ENCODE measurements around the gene PCDHGA11. TPM values are rescaled to one million over a fixed set of nuclear protein-coding genes. Genes with fewer than 3 reads are reported as not detected.
A peak's percentile ranks its signal among the peaks of the same experiment; 100 is the strongest.

Gene PCDHGA11
- total and polyA plus RNA-seq, 2 of the 4 experiments (the other 2 are of a cell fraction), result 5.4 to 6.9 TPM

GRCh38 chr5:141398608-141399007, 22.2 kb upstream of the PCDHGA11 start:
- Histone ChIP-seq H3K56ac (ENCODE audit: extremely low read depth, insufficient read depth, low read length) (no peak overlapping the region), H4K91ac (ENCODE audit: insufficient read depth, low read depth, low read length) (no peak overlapping the region), H3K36me3 (ENCODE audit: control insufficient read depth, insufficient read depth, low read length) (peaks cover 18% of the 10 kb centered on the region), H2AFZ (replicated peaks; ENCODE audit: low read length, poor library complexity) (no peak overlapping the region), H3K4me3 (ENCODE audit: insufficient read depth, low read depth, low read length) (no peak overlapping the region), H3K9me1 (ENCODE audit: insufficient read depth, low read length) (no peaks in the 10 kb centered on the region), H4K5ac (ENCODE audit: low read depth, low read length) (no peak overlapping the region; the same call in 1 of the 2 replicates), H2BK120ac (ENCODE audit: low read depth, low read length) (no peak overlapping the region), H3K9ac (ENCODE audit: low read depth, low read length) (no peak overlapping the region), H2BK5ac (ENCODE audit: low read depth, low read length, poor library complexity, severe bottlenecking) (no peak overlapping the region), H3K23ac (ENCODE audit: low read depth, low read length) (no peak overlapping the region), H3K18ac (ENCODE audit: low read depth, low read length) (no peak overlapping the region), H4K8ac (ENCODE audit: low read depth in 2 of 2, low read length in 2 of 2) (no peak overlapping the region), H3K9me3 (ENCODE audit: control insufficient read depth, insufficient read depth, low read length) (peaks cover 49% of the 10 kb centered on the region), H4K20me1 (ENCODE audit: insufficient read depth, low read length) (no peaks in the 10 kb centered on the region), H3K27ac (ENCODE audit: insufficient read depth, low read length) (no peak overlapping the region), H2BK20ac (ENCODE audit: low read depth, low read length) (no peak overlapping the region), H2BK15ac (ENCODE audit: low read depth, low read length) (no peak overlapping the region), H3K4me2 (ENCODE audit: low read depth, low read length) (peak overlapping the region; percentile 13; the same call in 1 of the 2 replicates), H3K4me1 (ENCODE audit: control insufficient read depth, insufficient read depth, low read length) (no peaks in the 10 kb centered on the region), H3K27me3 (ENCODE audit: control insufficient read depth, insufficient read depth, low read length) (no peaks in the 10 kb centered on the region), H3K4ac (ENCODE audit: low read depth, low read length) (no peak overlapping the region), H2AK9ac (replicated peaks; ENCODE audit: low read depth, low read length, poor library complexity) (no peak overlapping the region), H3K14ac (replicated peaks; ENCODE audit: low read depth, low read length) (no peak overlapping the region), H3K79me1 (ENCODE audit: low read depth in 1 of 2, low read length in 2 of 2) (peaks cover 7 to 15% of the 10 kb centered on the region in 2 experiments; a peak in 3 of 4 replicates), H2AK5ac (ENCODE audit: low read depth, low read length) (no peak overlapping the region)
- intact Hi-C loops (cut with micrococcal nuclease) (no loop called here), dilution Hi-C loops (cut with HindIII; ENCODE audit: low sequenced_read_pairs, unreplicated experiment) (no loop called here), in situ Hi-C loops (cut with MboI; ENCODE audit: low sequenced_read_pairs) (no loop called here)
- TF ChIP-seq USF2 (IDR thresholded peaks at IDR 0.05; ENCODE audit: low read depth, low read length) (no peak), ELK1 (IDR thresholded peaks at IDR 0.05; ENCODE audit: borderline replicate concordance, low read depth, low read length) (no peak), POLR2A (IDR thresholded peaks at IDR 0.05; ENCODE audit: low read depth, low read length) (no peak), RFX5 (IDR thresholded peaks at IDR 0.05; ENCODE audit: low read depth, low read length) (no peak), FOS (IDR thresholded peaks at IDR 0.05; ENCODE audit: low read depth, low read length) (no peak), MXI1 (IDR thresholded peaks at IDR 0.05; ENCODE audit: borderline replicate concordance, low read depth, low read length) (no peak), CEBPB (IDR thresholded peaks at IDR 0.05; ENCODE audit: low read depth, low read length) (no peak), RAD21 (IDR thresholded peaks at IDR 0.05; ENCODE audit: low read length) (no peak), BHLHE40 (IDR thresholded peaks at IDR 0.05; ENCODE audit: low read depth, low read length) (no peak), NFE2L2 (IDR thresholded peaks at IDR 0.05; ENCODE audit: low read depth, low read length) (no peak), MAZ (IDR thresholded peaks at IDR 0.05; ENCODE audit: borderline replicate concordance, low read depth, low read length) (no peak), MAFK (IDR thresholded peaks at IDR 0.05; ENCODE audit: low read depth, low read length) (no peak), CTCF (conservative IDR thresholded peaks at IDR 0.05; ENCODE audit: low read depth, low read length) (no peak), SMC3 (IDR thresholded peaks at IDR 0.05; ENCODE audit: low read depth, low read length) (no peak), RCOR1 (IDR thresholded peaks at IDR 0.05; ENCODE audit: insufficient replicate concordance, low read length) (no peak), CHD1 (IDR thresholded peaks at IDR 0.05; ENCODE audit: low read depth, low read length) (no peak)
- POLR2A ChIA-PET (ENCODE audit: unreplicated experiment), result no interaction called here
- DNase-seq (no peak), ATAC-seq (ENCODE audit: low read depth) (no peak)
- TSS peak; percentile 42 for BruUV-seq (replicated peaks)
- 42% methylated on average over 4 of the region's 15 CpGs; no CpG with 5 or more reads in 1 of the 2 experiments for WGBS, 2 experiments (ENCODE audit: extremely low coverage in 2 of 2, insufficient read length in 1 of 2)
- CTCF ChIA-PET, result no interaction called here
